Neuron (in vitro differentiated cells): ENCODE data around the gene ANO9.
"Not testable (repeated sequence)": the region's sequence is repeated elsewhere in the genome, so short reads cannot be mapped to it uniquely, and the experiment has no call there.

Experiments
- H2AFZ ChIP-seq: one replicate; pipeline ENCODE4 v1.6.1; 2013; ENCODE audit warnings: low read depth, mild to moderate bottlenecking, inconsistent platforms, low read length, moderate library complexity
- H3K27me3 ChIP-seq: one replicate; pipeline ENCODE4 v1.6.1; 2013; ENCODE audit warnings: low read length; ENCODE audit not compliant: insufficient read depth
- H3K36me3 ChIP-seq: one replicate; pipeline ENCODE4 v1.6.1; 2013; ENCODE audit warnings: low read length; ENCODE audit not compliant: insufficient read depth
- H3K4me1 ChIP-seq: one replicate; pipeline ENCODE4 v1.6.1; 2013; ENCODE audit warnings: low read length; ENCODE audit not compliant: insufficient read depth
- H3K4me3 ChIP-seq: 2 replicates; pipeline ENCODE4 v1.5.1; 2013; ENCODE audit warnings: mild to moderate bottlenecking, low read length, moderate library complexity
- H3K9me3 ChIP-seq: one replicate; pipeline ENCODE4 v1.6.1; 2013; ENCODE audit warnings: low read length

Gene ANO9

GRCh38 chr11:476416-476815 lies 34.6 kb upstream of the ANO9 start:
- no peak overlapping the region for H3K4me3 ChIP-seq
- no peak overlapping the region for H2AFZ ChIP-seq
- peaks cover 9% of the 10 kb centered on the region for H3K4me1 ChIP-seq
- H3K36me3 ChIP-seq = peaks cover 8% of the 10 kb centered on the region
- H3K27me3 ChIP-seq = no peaks in the 10 kb centered on the region
- peaks cover 10% of the 10 kb centered on the region for H3K9me3 ChIP-seq

DNA sequence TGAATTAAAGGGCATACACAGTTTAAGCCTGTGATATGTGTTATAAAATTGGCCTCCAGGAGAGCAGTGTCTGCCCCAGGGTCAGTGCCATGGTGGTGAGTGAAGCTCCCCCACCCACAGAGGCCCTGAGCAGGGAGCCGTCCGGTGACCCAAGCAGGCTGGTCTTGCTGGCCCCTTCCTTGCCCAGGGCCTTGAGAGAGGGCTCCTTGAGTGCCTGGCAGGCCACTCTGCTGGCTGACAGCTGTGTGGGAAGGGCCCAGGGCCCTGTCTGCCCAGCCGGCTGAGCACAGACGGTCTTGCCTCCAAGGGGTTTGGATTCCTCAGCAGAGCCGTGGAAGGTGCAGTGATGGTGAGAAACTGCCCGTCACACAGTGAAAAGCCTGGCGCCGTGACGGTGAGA lies 34.1 kb upstream of the ANO9 start:
- no peak overlapping the region for H2AFZ ChIP-seq
- H3K36me3 ChIP-seq = peaks cover 8% of the 10 kb centered on the region
- no peak overlapping the region for H3K4me3 ChIP-seq
- peaks cover 7% of the 10 kb centered on the region for H3K9me3 ChIP-seq
- H3K27me3 ChIP-seq = no peaks in the 10 kb centered on the region
- H3K4me1 ChIP-seq = peaks cover 9% of the 10 kb centered on the region

GRCh38 chr11:474914-475506 lies 33.2 kb upstream of the ANO9 start:
- peaks cover 8% of the 10 kb centered on the region for H3K36me3 ChIP-seq
- no peak overlapping the region for H3K4me3 ChIP-seq

DNA sequence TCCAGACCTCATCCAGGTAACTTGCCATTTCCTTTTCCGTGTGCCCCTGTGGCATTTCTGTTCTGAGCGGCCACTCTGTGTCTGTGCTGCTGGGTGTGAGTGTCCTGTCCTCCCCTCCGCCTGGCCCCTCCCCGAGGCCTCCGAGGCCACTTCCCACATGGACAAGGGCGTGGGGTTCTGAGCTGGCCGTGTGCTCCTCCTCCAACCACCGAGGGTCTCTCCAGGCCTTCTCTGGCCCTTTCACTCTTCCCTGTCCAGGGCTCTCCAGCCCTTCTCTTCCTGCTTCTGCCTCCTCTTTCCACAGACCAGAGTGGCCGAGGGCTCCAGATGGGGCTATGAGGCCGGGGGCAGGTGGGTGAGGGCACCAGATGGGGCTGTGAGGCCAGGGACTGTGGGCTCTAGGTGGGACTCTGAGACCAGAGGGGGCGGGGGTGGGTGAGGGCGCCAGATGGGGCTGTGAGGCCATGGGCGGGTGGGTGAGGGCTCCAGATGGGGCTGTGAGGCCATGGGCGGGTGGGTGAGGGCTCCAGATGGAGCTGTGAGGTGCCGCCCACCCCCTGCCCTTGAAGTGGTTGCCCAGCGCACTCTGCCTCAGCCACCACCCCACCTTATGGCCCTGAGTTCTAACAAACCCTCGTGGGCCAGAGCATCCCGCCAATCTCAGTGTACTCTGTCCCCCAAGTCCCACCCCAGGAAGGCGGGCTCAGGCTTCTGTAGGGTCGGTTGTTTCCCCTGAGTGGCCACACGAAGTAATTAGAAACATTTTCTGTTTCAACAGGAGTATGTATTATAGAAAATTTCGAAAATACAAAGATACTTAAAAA lies 32.4 kb upstream of the ANO9 start:
- Histone ChIP-seq H3K9me3 (no peaks in the 10 kb centered on the region), H3K36me3 (peaks cover 5% of the 10 kb centered on the region), H3K4me3 (no peak overlapping the region), H3K27me3 (no peaks in the 10 kb centered on the region), H2AFZ (no peak overlapping the region), H3K4me1 (peaks cover 9% of the 10 kb centered on the region)

More at GRCh38 chr11:474914-475506, 33.2 kb upstream of the ANO9 start:
- H3K27me3 ChIP-seq = no peaks in the 10 kb centered on the region
- H3K9me3 ChIP-seq = peaks cover 6% of the 10 kb centered on the region
- no peak overlapping the region for H2AFZ ChIP-seq
- peaks cover 9% of the 10 kb centered on the region for H3K4me1 ChIP-seq

GRCh38 chr11:473415-473814 lies 31.6 kb upstream of the ANO9 start:
- Histone ChIP-seq H3K9me3 (no peaks in the 10 kb centered on the region), H3K4me3 (no peak overlapping the region), H3K4me1 (peaks cover 13% of the 10 kb centered on the region), H3K36me3 (peaks cover 5% of the 10 kb centered on the region), H2AFZ (no peak overlapping the region), H3K27me3 (no peaks in the 10 kb centered on the region)

DNA sequence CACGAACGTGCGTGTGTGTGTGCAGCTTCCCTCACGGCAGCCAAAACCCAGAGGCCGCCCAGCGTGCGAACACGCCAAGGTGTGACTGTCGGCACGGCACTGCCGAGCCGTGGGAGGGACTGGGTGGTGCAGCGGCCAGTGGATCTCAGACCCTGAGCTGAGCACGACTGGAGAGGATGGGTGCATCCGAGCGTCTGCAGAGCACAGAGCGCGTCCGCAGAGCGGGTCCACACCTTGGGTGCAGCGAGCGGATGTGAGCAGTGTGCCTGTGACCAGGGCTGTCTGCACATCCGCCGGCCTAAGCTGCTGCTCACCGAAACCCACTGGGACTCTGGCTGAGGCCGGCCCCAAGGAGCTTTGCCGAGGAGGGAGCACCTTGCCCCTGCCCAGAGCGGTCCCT lies 31.0 kb upstream of the ANO9 start:
- Histone ChIP-seq H3K27me3 (no peaks in the 10 kb centered on the region), H3K9me3 (no peaks in the 10 kb centered on the region), H2AFZ (no peak overlapping the region), H3K4me1 (peaks cover 17% of the 10 kb centered on the region), H3K36me3 (peaks cover 5% of the 10 kb centered on the region), H3K4me3 (no peak overlapping the region)

GRCh38 chr11:472272-472671 lies 30.5 kb upstream of the ANO9 start:
- no peak overlapping the region for H2AFZ ChIP-seq
- H3K4me3 ChIP-seq = no peak overlapping the region
- H3K36me3 ChIP-seq = peaks cover 5% of the 10 kb centered on the region
- peaks cover 16% of the 10 kb centered on the region for H3K4me1 ChIP-seq
- no peaks in the 10 kb centered on the region for H3K27me3 ChIP-seq
- H3K9me3 ChIP-seq = no peaks in the 10 kb centered on the region

DNA sequence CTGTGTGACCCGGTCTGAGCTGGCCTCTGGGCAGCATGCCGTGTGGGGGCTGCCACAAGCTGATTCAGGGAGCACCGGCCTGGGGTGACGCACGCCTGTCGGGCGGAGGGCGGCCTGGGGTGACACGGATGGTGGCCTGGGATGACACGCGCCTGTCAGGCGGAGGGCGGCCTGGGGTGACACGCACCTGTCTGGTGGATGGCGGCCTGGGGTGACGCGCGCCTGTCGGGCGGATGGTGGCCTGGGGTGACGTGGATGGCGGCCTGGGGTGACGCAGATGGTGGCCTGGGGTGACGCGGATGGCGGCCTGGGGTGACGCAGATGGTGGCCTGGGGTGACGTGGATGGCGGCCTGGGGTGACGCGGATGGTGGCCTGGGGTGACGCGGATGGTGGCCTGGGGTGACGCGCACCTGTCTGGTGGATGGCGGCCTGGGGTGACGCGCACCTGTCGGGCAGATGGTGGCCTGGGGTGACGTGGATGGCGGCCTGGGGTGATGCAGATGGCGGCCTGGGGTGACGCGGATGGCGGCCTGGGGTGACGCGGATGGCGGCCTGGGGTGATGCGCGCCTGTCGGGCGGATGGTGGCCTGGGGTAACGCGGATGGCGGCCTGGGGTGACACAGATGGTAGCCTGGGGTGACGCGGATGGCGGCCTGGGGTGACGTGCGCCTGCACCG lies 29.8 kb upstream of the ANO9 start:
- Histone ChIP-seq H3K4me1 (peaks cover 10% of the 10 kb centered on the region), H3K36me3 (peaks cover 5% of the 10 kb centered on the region), H3K27me3 (no peaks in the 10 kb centered on the region), H2AFZ (no peak overlapping the region), H3K4me3 (no peak overlapping the region), H3K9me3 (no peaks in the 10 kb centered on the region)

GRCh38 chr11:469684-470560 lies 28.1 kb upstream of the ANO9 start:
- peaks cover 8% of the 10 kb centered on the region for H3K4me1 ChIP-seq
- H3K36me3 ChIP-seq = peaks cover 11% of the 10 kb centered on the region
- H3K4me3 ChIP-seq = no peak overlapping the region
- H3K27me3 ChIP-seq = no peaks in the 10 kb centered on the region
- no peak overlapping the region for H2AFZ ChIP-seq
- H3K9me3 ChIP-seq = no peaks in the 10 kb centered on the region

DNA sequence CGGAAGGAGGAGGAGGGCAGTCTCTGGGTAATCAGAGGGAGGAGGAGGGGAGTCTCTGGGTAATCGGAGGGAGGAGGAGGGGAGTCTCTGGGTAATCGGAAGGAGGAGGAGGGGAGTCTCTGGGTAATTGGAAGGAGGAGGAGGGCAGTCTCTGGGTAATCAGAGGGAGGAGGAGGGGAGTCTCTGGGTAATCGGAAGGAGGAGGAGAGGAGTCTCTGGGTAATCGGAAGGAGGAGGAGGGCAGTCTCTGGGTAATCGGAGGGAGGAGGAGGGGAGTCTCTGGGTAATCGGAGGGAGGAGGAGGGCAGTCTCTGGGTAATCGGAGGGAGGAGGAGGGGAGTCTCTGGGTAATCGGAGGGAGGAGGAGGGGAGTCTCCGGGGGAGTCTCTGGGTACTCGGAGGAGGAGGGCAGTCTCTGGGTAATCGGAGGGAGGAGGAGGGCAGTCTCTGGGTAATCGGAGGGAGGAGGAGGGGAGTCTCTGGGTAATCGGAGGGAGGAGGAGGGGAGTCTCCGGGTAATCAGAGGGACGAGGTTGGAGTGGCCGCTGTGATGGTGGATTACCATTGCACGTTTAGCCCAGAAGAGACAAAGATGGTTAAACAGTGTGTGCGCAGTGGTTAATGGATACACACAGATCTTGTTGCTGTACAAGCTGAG lies 27.3 kb upstream of the ANO9 start:
- not testable (repeated sequence) for H2AFZ ChIP-seq, H3K9me3 ChIP-seq, H3K27me3 ChIP-seq, H3K4me1 ChIP-seq, H3K4me3 ChIP-seq
- peaks cover 14% of the 10 kb centered on the region for H3K36me3 ChIP-seq

GRCh38 chr11:468493-468892 lies 26.7 kb upstream of the ANO9 start:
- Histone ChIP-seq H2AFZ (no peak overlapping the region), H3K9me3 (no peaks in the 10 kb centered on the region), H3K4me3 (no peak overlapping the region), H3K4me1 (peaks cover 8% of the 10 kb centered on the region), H3K27me3 (no peaks in the 10 kb centered on the region), H3K36me3 (peaks cover 14% of the 10 kb centered on the region)

GRCh38 chr11:468036-468435 lies 26.2 kb upstream of the ANO9 start:
- Histone ChIP-seq H2AFZ (no peak overlapping the region), H3K4me3 (no peak overlapping the region), H3K27me3 (no peaks in the 10 kb centered on the region), H3K9me3 (no peaks in the 10 kb centered on the region), H3K36me3 (peaks cover 14% of the 10 kb centered on the region), H3K4me1 (peaks cover 8% of the 10 kb centered on the region)
